ENCODE measurements around the gene ZNF841. TPM values are rescaled to one million over a fixed set of nuclear protein-coding genes. Genes with fewer than 3 reads are reported as not detected.
"Not testable (repeated sequence)": the region's sequence is repeated elsewhere in the genome, so short reads cannot be mapped to it uniquely, and the experiment has no call there.

ZNF841 gene
- total RNA-seq = 25.5 TPM

- DNase-seq (ENCODE audit: low spot score) = peak; percentile 94
Observed at GRCh38 chr19:52095172-52096014, at the start of gene ZNF841. TSS of gene ZNF841 (minus strand) at chr19:52095765. CDS start at chr19:52084801, 10,964 bp downstream.

GRCh38 chr19:52142001-52142595 is 46.5 kb upstream of the ZNF841 start:
- DNase-seq (ENCODE audit: low spot score) = no peak

- DNase-seq (ENCODE audit: low spot score) = no peak
Observed at GRCh38 chr19:52141203-52141602, 45.6 kb upstream of the ZNF841 start.

- no peak for DNase-seq (ENCODE audit: low spot score)
Observed at GRCh38 chr19:52140032-52140710, 44.6 kb upstream of the ZNF841 start.

- DNase-seq (ENCODE audit: low spot score) = peak; percentile 97
Observed at GRCh38 chr19:52139252-52140031, 43.9 kb upstream of the ZNF841 start, which contains the start of gene ZNF616. TSS of gene ZNF616 (minus strand) at chr19:52139938. CDS start at chr19:52130512, 9,426 bp downstream.

GRCh38 chr19:52138983-52139251 is 43.4 kb upstream of the ZNF841 start:
- DNase-seq (ENCODE audit: low spot score) = no peak

- DNase-seq (ENCODE audit: low spot score) = no peak
Observed at GRCh38 chr19:52138278-52138982, 42.9 kb upstream of the ZNF841 start.

- no peak for DNase-seq (ENCODE audit: low spot score)
Observed at GRCh38 chr19:52120286-52120685, 24.7 kb upstream of the ZNF841 start.

GRCh38 chr19:52115526-52116053 is 20.0 kb upstream of the ZNF841 start:
- DNase-seq (ENCODE audit: low spot score) = no peak

GRCh38 chr19:52114691-52115090 is 19.1 kb upstream of the ZNF841 start:
- DNase-seq (ENCODE audit: low spot score) = no peak

GRCh38 chr19:52112624-52113023 is 17.1 kb upstream of the ZNF841 start:
- DNase-seq (ENCODE audit: low spot score) = no peak

- no peak for DNase-seq (ENCODE audit: low spot score)
Observed at GRCh38 chr19:52110780-52111179, 15.2 kb upstream of the ZNF841 start.

GRCh38 chr19:52102782-52103181 is 7.2 kb upstream of the ZNF841 start:
- no peak for DNase-seq (ENCODE audit: low spot score)

GRCh38 chr19:52101866-52102562 is 6.4 kb upstream of the ZNF841 start:
- DNase-seq (ENCODE audit: low spot score) = no peak

- DNase-seq (ENCODE audit: low spot score) = peak; percentile 40
Observed at GRCh38 chr19:52099497-52100138, 4.1 kb upstream of the ZNF841 start.

- DNase-seq (ENCODE audit: low spot score) = not testable (repeated sequence)
Observed at GRCh38 chr19:52096416-52096815, 851 bp upstream of the ZNF841 start.

- no peak for DNase-seq (ENCODE audit: low spot score)
Observed at GRCh38 chr19:52094526-52095130, 937 bp downstream of the ZNF841 start.

GRCh38 chr19:52086481-52086880 is 9.1 kb downstream of the ZNF841 start:
- DNase-seq (ENCODE audit: low spot score) = no peak

- no peak for DNase-seq (ENCODE audit: low spot score)
Observed at GRCh38 chr19:52070496-52070895, 25.1 kb downstream of the ZNF841 start.

- DNase-seq (ENCODE audit: low spot score) = no peak
Observed at GRCh38 chr19:52069653-52070052, 25.9 kb downstream of the ZNF841 start.

All from mucosa of gallbladder (tissue), 1 donor.